IPS DF 4.7 (cell line): ENCODE results near the gene ITGB3.

Experiments used
- DNase-seq: peaks from one replicate; pipeline ENCODE4 v3.0.0-alpha.2; 2013; ENCODE audit warnings: low spot score; ENCODE audit errors: extremely low read depth

The ITGB3 gene

DNA sequence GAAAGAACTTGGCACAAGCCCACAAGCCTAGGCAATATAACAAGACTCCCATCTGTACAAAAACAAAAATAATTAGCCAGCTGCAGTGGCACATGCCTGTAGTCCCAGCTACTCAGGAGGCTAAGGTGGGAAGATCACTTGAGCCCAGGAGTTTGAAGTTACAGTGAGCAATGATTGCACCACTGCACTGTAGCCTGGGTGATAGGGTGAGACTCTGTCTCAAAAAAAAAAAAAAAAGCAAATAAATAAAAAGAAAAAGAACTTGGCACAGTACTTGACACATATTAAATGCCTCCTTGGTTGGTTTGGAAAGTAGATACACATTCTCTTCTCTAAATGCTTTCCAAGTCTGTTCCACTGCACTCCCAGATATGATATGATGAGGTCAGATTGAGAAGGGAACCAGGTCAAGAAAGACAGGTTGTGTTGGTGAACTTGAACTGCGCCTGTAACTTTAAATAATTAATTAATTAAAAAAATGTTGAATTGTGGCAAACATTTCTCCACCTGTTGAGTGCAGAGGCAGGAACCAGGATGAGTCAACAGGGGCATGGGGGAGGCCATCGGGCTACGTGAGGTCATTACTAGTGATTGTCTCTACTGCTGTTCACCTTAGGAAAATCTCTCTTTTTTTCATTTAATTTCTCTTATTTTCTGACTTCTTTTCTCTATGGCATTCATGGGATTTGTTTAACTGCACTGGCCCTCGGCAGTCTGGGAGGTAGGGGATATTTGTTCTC lies 44.2 kb downstream of the ITGB3 start:
- no peak for DNase-seq

DNA sequence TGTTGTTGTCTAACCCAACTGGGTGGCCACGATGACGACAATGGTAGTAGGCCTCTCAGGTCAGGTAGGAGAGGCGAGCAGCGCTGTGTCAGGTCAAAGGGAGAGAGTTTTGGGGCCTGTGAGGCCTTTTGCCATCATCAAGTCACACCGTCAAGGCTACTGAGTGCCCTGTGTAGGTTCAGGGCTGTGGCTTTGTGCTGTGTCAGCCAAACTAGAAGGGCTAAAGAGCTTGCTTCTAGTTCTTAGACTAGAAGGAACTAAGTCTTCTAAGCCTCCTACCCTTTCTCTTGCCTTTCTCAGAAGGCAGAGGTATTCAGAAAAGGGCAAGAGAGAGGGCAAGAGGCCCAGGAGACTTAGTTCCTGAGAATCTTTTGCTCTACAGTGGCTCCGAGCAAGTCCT lies 45.1 kb downstream of the ITGB3 start:
- no peak for DNase-seq

DNA sequence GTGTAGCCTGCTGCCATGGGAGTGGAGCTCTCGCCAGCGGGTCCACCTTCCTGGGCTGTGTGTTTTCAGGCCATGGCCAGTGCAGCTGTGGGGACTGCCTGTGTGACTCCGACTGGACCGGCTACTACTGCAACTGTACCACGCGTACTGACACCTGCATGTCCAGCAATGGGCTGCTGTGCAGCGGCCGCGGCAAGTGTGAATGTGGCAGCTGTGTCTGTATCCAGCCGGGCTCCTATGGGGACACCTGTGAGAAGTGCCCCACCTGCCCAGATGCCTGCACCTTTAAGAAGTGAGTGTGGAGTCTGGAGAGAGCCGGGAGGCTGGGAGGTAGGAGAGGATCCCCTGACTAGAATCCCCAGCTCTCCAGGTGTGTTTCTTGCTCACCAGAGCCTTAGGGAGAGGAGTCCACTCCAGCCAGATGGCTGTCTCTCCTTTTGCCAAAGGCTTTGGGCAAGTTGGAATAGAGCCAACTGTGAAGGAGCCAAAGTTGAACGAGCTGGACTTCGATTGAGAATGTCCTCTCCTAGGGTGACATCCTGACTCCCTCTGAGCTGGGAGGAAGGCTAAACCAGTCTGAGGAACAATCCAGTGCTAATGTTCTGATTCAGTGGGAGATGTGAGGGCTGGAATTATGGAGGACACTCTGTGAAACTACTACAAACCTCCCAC lies 45.7 kb downstream of the ITGB3 start:
- DNase-seq, result no peak

DNA sequence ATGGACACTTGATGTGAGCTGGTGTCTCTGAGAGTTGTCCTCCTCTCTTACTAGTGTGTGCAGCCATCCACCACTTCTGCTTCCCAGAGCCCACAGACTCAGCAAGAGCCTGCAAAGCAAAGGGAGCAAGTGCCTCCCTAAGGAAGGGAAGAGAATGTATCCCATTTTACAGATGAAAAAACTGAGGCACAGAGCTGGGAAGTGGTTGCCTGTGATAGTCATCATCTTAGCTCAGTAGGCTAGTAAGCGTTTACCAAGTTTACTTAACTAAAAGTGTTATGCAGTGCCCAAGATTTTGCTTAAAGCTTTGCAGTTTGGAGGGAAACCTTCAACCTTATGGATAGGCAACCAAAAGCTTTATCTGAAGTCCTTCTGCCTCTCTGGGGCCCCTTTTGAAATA lies 47.1 kb downstream of the ITGB3 start:
- DNase-seq, result no peak

DNA sequence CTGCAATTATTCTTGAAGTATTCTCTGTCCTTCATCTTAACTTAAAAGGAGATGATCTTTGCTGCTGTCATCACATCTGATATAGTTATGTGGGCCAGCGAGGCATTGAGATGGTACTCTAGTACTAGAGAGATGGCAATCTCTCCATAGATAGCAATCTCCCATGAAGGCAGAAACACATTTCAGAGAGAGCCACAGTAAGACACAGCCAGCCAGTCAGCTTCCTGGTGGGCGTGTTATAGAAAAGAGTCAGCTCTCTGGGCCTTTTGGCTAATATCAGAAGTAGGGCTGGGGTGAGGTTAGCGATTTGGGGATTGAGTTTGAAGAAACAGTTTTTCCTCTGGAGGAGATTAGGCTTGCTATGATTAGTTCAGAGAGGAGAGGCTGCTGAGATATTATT lies 47.5 kb downstream of the ITGB3 start:
- no peak for DNase-seq

DNA sequence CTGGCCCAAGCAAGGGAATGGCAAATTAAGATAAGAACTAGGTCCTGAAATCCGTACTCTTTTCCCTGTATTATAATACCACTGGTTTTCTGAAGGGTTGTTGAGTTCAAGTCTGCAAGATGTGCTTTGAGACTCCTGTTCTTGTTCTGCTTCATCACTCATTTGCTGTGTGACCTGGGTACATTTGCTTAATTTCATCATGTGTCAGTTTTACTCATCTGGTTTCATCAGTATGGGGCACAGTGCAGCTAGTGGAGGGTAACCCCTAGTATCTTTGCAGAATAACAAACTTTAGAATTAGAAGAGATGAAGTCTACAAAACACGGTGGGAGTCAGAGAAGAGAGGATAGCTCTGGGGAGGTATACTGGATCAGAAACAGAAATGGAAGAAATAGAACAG lies 48.2 kb downstream of the ITGB3 start:
- no peak for DNase-seq

DNA sequence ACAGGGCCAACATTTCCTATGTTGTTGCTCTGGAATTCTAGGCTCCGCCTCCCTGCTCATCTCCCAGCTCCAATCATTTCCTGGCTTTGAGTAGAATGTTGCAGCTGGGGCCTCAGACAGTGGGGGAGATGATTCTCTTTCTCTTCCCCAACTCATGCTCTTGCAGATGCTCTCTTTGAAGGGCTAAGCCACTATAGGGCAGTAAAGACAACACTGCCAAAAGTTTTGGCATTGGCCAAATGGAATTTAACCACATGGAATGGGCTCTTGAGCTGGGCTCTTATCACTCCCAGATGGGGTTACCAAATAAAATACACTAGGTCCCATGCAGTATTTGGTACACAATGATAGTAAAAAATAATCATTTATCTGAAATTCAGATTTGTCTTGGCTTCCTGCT lies 50.6 kb downstream of the ITGB3 start:
- DNase-seq, result no peak

DNA sequence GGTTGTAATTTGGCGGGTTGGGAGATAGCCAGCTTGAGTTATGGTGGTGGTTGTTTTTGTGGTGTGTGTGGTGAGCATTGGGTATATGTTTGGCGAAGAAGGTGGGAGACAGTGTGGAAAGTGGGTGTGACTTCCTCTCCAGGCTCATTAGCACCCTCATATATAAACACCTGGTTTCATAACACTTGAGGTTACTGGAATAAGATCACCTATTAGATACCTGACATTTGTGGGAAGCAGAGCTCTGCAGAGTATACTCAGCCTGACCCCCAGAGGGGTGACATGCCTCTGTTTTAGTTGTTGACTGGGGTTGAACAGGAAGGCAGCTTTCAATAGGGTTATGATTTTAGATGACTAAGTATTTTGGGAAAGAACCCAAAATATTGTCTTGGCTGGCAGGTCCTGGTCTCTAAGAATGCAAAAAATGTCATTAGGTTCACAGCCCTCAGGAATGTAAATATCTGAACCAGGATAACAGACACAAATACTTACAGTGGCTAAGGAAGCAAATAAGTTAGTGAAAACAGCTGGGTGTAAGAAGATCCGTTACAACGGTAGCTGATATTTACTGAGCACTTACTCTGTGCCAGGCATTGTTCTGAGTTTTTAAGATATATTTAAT lies 51.8 kb downstream of the ITGB3 start:
- no peak for DNase-seq

DNA sequence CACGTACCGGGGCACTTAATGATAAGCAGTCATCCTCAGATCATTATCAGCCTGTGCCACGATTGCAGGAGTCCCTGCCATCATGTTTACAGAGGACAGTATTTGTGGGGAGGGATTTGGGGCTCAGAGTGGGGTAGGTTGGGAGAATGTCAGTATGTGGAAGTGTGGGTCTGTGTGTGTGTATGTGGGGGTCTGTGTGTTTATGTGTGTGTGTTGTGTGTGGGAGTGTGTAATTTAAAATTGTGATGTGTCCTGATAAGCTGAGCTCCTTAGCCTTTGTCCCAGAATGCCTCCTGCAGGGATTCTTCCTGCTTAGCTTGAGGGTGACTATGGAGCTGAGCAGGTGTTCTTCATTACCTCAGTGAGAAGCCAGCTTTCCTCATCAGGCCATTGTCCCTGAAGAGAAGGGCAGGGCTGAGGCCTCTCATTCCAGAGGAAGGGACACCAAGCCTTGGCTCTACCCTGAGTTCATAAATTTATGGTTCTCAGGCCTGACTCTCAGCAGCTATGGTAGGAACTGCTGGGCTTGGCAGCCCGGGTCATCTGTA lies 56.6 kb downstream of the ITGB3 start:
- no peak for DNase-seq

DNA sequence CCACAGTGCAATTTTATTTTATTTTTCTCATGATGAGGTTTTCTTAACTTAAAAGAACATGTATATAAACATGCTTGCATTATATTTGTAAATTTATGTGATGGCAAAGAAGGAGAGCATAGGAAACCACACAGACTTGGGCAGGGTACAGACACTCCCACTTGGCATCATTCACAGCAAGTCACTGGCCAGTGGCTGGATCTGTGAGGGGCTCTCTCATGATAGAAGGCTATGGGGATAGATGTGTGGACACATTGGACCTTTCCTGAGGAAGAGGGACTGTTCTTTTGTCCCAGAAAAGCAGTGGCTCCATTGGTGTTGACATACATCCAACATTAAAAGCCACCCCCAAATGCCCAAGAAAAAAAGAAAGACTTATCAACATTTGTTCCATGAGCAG lies 57.8 kb downstream of the ITGB3 start:
- no peak for DNase-seq

DNA sequence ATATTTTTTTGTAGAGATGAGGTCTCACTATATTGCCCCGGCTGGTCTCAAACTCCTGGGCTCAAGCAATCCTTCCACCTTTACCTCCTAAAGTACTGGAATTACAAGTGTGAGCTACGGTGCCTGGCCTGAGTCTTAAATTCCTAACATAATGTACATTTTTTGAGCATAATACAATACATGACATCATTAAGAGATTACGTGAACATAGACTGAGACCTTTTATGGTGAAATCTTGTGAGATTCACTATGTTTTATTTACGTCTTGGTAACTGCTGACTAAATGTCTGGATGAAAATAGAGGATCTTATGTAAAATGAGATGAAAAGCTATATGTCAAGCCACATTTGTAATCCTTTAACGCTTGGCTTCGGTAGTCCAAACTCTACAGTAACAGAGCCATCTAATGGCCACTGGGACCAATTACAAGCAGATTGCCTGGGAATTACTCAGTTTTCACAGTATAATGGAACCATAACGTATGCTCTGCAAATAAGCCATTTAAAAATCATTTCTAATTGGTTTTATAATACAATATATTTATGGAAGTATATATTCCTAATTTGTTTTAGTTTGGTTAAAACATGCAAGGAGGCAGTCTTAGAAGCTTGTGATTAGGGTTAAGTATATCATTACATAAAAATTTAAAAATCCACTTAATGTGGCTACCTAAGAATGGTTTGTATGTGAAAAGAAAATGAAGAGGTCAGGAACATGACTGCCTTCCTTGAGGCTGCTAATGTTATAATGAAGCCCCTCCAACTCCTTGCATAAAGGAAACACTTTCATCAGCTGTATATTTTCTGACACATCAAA lies 62.0 kb downstream of the ITGB3 start:
- DNase-seq, result no peak

DNA sequence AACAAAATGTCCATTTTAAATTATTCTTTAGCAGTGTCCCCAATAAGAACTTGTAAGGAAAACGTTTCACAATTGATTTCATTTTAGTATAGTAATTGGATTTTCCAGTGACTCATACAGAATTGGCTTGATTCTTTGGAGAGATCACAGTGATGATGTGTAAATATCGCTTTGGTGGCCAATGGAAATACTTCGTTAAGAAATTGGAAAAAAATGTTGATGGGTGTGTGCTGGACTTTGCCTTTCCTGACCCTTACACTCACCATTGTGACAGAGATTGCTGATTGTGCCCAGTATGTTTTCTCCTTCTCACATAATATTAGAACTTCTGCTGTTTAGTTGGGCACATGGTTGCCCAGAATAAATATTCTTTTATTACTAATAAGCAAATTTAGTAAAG lies 62.7 kb downstream of the ITGB3 start:
- DNase-seq, result no peak

DNA sequence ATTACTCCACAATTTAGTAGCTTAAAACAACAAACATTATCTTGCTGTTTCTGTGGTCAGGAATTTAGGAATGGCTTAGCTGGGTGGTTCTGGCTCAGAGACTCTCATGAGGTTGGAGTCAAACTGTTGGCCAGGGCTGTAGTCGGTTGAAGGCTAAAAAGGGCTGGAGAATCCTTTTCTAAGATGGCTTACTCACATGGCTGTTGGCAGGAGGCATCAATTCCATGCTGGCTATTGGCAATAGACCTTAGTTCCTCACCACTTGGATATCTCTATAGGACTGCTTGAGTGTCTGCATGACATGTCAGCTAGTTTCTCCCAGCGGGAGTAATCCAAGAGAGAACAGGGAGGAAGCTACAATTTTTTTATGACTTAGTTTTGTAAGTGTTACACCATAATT lies 63.5 kb downstream of the ITGB3 start:
- DNase-seq, result no peak

DNA sequence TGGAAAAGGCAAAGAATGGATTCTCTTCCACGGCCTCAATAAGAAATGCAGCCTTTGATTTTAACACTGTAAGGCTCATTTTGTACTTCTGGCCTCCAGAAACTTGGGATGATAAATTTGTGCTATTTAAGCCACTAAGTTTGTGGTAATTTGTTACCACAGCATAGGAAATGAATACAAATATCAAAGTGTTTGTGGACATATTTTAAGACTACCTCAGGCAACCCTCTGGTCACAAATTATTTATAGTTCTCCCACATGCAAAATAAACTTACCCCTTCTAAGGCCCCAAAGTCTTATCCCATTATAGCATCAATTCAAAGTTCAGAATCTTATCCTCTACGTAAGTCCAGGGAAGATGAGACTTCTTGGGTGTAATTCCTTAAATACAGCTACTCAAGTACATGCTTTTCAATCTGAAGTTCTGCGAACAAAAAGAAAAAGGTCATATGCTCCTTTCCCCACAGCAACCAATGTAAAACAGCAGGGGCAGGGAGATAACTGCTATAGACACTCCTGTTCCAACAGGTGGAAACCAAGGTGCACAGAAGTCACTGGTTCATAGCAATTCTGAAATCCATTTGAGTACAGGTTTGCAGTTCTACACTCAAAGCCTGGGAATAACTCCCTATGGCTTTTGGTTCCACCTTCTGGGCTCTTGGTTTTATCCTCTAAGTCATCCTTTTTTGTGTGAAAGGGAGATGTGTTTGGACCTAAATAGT lies 64.7 kb downstream of the ITGB3 start:
- DNase-seq, result no peak

DNA sequence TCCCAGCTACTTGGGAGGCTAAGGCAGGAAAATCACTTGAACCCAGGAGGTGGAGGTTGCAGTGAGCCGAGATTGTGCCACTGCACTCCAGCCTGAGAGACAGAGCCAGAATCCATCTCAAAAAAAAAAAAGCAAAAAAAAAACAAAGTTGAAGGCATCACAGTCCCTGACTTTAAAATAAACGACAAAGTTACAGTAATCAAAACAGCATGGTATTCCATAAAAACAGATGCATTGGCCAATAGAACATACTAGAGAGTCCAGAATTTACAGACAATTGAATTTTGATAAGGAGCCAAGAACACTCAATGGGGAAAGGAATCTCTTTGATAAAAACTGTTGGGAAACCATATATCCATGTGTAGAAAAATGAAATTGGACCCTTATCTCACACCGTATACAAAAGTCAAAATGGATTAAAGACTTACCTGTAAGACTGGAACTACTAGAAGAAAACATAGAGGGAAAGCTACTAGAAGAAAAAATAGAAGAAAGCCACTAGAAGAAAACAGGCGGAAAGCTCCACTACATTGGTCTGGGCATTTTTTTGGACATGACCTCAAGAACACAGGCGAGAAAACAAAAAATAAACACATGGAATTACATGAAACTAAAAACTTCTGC lies 67.4 kb downstream of the ITGB3 start:
- no peak for DNase-seq

DNA sequence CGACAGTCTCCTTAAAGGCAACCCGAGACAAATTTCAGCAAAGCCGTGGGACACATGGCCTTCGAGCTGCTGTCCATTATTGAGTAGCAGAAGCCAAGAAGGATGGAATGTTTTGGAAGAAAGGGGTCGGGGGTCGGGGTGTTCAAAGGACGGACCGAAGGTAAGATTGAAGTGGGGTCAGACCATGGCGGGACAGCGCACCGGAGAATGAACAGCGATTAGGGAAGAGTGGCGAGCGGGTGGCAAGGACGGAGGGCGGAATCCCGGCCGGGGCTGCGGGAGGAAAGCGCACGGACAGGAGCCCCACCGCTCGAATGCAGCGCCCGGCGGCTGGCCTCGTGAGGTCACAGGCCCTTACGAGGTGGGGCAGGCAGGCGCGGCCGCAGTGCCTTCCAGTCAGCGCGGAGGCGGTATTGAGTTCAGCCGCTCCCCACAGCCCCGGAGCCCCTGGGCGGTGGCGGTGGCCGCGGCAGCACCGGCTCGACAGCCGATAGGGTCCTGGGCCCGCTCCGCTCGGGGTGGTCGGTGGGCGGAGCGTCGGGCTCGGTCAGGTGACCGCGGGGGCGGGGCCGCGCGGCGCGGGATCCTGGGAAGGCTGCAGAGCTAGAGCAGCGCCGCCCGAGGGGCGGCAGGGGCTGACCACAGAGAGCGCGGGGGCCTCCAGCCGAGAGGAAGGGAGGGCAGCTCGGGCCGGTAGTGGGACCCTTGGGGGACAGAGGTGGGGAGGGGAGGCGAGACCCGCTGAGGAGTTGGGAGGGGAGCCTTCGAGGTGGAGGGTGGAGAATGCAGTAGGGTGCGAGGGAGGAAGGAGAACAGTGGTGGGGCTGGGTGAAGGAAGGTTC lies 70.0 kb downstream of the ITGB3 start, which contains the start of gene EFCAB13:
TSS of gene EFCAB13 (plus strand) at position 574 of the 842 bp plus-strand sequence. CDS start 4,399 bp downstream, outside the sequence.
- peak; percentile 46 for DNase-seq

DNA sequence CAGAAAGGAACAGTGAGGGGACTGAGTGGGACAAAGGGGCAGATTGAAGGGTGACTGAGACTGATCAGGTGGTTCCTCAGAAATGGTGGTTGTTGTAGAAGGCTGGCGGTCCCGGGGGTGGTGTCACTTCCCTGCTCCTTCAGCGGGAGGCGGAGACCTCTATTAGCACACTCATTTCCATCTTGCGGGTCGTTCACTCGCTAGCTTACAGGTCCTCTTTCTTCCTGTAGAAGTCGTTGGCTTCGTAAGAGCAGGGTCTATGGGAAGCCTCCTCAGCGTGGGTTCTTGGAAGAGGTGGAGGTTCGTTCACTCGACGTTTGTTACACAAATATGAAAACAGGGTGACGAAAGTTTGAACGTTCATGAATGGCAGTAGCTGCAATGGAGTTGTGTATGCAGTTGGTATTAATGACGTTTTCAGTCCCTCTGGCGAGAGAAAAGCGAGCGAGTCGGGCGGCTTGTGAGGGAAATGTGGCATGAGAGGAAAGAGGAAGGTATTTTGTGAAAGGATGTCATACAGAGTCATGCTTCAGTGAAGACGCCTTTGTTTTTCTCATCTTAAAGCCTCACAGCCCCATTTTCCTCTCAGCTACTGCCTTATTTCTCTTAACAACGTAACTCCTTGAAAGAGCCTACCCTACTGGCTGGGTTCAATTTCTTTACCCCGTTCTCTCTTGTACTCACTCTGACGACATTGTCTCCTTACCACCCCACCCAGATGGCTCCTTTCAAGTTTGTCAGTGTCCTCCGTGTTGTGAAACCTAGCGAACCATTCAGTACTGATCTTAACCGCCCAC lies 70.8 kb downstream of the ITGB3 start:
- DNase-seq, result no peak

DNA sequence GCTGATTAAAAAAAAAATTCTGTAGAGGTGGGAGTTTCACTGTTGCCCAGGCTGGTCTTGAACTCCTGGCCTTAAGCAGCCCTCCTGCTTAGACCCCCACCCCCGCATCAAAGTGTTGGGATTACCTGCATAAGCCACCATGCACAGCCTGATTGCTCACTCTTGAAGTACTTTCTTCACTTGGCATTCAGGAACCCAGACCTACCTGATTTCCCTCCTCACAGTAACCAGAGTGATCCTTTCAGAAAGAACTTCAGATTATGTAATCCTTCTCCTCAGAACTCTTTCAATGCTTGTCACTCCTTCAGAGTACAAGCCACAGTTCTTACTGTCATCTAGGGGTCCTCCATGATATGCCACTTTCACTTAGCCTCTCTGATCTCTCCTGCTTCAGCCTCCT lies 71.5 kb downstream of the ITGB3 start:
- no peak for DNase-seq

DNA sequence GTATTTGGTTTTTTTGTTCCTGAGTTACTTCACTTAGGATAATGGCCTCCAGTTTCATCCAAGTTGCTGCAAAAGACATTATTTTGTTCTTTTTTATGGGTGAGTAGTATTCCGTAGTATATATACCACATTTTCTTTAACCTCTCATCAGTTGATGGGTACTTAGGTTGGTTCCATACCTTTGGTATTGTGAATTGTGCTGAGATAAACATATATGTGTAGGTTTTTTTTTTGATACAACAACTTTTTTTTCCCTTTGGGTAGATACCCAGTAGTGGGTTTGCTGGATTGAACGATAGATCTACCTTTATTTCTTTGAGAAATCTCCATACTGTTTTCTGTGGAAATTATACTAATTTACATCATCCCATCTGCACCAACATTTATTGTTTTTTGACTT lies 76.9 kb downstream of the ITGB3 start:
- DNase-seq, result no peak
